NCI-H2107 treated with DMSO at 0.1 percent for 48 hours (cell line): ENCODE measurements around the gene PDE1C.

Source experiments
- DNase-seq: peaks from one replicate; lab custom pipeline; 2025; ENCODE audit not compliant: unreplicated experiment; lab: John Stamatoyannopoulos, UW

Gene PDE1C

DNA sequence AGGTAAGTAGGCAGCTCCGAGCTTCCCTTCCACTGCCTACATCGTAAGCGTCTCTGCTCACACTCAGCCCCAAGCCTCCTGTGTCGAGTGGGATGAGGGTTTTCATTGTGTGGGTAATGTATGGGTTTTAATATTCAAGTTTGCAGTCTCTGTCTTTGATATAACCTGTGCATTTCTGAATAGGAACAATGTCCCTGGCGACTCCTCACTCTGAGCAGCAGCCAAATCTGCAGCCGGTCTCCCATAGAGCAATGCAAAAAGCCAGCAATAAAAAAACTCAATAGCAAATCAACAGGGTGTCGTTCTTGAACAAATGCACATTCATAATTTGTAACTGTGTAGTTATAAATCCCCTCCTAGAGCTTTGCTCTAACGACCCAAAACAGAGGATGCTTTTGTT lies 349.8 kb downstream of the PDE1C start:
- DNase-seq: no peak

DNA sequence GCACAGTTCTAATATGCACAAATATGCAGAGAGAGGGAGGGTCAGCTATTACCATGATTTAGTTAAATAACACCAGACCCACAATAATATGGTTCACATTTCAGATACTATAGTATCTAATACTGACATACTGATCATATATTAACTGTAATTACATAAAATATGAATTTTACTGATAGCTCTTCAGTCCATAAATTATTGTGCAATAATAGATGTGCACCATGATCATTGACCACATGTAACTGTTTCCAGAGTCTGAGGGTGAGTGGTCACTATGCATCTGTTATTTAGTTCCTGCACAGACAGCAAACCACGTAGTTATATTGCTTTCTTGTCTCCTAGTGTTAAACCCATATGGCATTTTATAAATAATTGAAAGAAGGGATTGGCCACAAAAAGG lies 353.9 kb downstream of the PDE1C start:
- no peak for DNase-seq

DNA sequence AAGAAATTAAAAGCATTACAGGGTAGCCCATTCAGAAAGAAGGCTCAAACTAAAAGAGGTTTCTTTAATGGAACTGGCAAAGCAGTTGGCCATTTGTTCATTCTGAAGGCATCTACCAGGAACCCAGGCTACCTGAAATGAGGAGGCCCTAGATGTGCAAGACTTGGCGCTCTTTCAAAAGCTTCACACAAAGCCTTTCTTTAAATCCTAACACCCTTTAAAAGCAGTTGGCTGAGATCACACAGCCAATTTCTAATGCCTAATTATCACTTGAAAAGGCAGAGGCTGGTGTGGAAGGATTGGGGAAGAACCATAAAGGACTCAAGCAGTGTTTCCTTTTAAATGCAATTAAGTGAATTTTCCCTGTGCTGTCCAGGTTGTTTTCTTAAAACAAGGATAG lies 360.0 kb downstream of the PDE1C start:
- no peak for DNase-seq

DNA sequence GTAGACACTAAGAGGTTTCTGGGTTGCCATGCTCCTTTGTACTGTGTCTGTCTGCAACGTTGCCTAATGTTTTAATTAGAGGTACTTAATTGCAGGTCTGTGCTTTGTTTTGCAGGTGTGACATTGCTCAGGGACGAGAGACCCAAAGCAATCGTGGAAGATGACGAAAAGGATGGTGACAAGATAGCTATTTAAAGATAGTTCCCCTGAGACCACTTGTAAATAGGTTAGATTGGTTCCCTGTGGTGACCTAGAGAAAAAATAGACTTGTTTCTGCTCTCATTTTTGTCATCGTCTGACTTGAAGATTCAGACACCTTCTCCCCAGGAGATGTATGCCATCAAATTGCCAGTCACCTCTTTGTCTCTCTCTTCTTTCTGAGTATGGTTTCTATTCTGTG lies 363.1 kb downstream of the PDE1C start:
- DNase-seq: no peak

DNA sequence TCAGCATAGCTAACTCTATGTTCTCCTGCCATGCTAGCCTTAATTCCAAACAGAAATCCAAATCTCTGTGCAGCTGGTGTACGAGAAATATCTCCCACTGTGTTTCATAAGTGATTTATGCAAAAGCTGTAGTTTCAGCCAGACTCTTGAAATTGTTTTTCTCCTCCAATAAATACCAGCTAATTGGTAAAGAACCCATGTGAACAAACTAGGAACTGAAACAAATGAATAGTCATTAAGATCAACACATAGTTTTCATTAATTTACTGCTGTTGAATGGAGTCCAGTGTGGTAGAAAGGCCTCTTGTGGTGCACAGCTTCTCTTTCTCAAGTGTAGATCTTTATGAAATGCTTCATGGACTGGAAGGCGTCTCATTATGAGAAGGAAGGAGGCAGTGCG lies 364.8 kb downstream of the PDE1C start:
- no peak for DNase-seq

DNA sequence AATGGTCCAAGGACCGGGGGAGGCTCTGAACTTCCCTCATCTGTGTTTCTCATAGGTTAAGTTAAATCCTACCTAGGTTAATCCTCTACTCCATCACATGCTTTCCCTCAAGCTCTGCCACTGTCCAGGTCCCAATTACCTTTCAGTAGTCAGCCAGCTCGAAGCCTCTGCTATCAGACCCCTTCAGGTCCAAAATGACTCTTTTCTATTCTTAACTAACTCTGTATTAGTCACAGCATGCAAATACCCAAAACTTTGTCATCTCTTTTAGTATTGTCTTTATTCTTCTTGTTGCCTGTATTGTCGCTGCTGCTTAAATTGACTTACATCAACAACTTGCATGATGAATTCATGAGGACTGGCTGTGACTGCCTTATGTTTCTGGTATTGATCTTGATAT lies 367.9 kb downstream of the PDE1C start:
- DNase-seq: no peak
